Glutamatergic neuron (in vitro differentiated cells): ENCODE measurements around the gene FBXO11. TPM values are rescaled to one million over a fixed set of nuclear protein-coding genes. Genes with fewer than 3 reads are reported as not detected.
A peak's percentile ranks its signal among the peaks of the same experiment; 100 is the strongest.

Experiments used
- DNase-seq: peaks from one replicate; pipeline ENCODE4 v3.0.0; 2022
- H3K27ac Mint-ChIP-seq: one replicate; pipeline ENCODE4 v1.8.0; 2020; ENCODE audit warnings: mild to moderate bottlenecking, mixed read lengths, inconsistent platforms; ENCODE audit not compliant: unreplicated experiment
- H3K27me3 Mint-ChIP-seq: one replicate; pipeline ENCODE4 v1.8.0; 2020; ENCODE audit warnings: mild to moderate bottlenecking, moderate library complexity, mixed read lengths, inconsistent platforms; ENCODE audit not compliant: unreplicated experiment
- H3K36me3 Mint-ChIP-seq: one replicate; pipeline ENCODE4 v1.8.0; 2020; ENCODE audit warnings: mild to moderate bottlenecking, mixed read lengths, inconsistent platforms; ENCODE audit not compliant: unreplicated experiment
- H3K4me1 Mint-ChIP-seq: one replicate; pipeline ENCODE4 v1.8.0; 2020; ENCODE audit warnings: mild to moderate bottlenecking, low read depth, mixed read lengths, inconsistent platforms; ENCODE audit not compliant: unreplicated experiment
- H3K4me3 Mint-ChIP-seq: one replicate; pipeline ENCODE4 v1.8.0; 2020; ENCODE audit warnings: mild to moderate bottlenecking, mixed read lengths, inconsistent platforms; ENCODE audit not compliant: unreplicated experiment
- H3K9me3 Mint-ChIP-seq: one replicate; pipeline ENCODE4 v1.8.0; 2020; ENCODE audit warnings: mild to moderate bottlenecking, moderate library complexity, mixed read lengths, inconsistent platforms; ENCODE audit not compliant: unreplicated experiment
- total RNA-seq: library from RNA; stranded (reverse); fragmentation: NEBNext Ultra II Directional; extraction: Animal tissue kit (Norgen Biotek cat#: 25700); gene quantifications from one replicate; pipeline ENCODE4 v1.2.1, GENCODE V29; 2021; ENCODE audit not compliant: unreplicated experiment
- TF ChIP-seq, protein P1 (sequence below): fragments of 200-600 bp; sonication (generic); IDR thresholded peaks from one replicate; pipeline ENCODE4 v1.5.0; 2021; ENCODE audit not compliant: partially characterized antibody, unreplicated experiment

Gene FBXO11
- total RNA-seq, 1 donor from 2014 or later: 135 TPM

DNA sequence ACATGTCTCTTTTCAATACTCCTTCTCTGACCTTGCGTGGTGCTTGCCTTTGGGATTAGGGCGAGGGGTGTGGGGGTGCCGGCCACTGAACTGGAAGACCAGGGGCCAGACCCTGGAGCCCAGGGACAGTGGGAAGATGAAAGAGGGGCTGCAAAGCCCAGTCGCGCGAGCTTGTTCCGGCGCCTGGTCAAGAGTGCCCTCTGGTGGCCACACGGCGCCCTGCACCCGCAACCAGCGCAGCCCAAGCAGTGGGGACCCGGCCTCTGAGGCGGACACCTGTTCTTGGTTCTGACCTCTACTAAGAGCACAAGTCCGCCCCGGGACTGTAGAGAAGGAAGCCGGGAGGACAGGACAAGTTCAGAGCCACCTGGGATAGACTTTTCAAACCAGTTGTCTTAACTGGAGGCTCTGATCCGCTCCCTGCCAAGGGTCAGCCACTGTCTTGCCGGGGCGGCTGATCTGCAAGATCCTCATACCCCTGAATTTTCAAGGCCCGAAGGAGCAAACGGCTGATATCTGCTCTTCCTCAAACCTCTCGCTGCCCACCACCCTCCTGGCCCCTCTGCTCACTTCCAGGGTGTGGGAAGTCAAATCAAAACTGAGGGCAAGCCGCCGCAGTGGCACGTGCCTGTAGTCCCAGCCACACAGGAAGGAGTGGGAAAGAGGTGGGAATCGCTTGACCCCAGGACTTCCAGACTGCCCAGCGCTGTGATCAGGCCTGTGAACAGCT is 138.3 kb downstream of the FBXO11 start:
- TF ChIP-seq, protein P1, sequence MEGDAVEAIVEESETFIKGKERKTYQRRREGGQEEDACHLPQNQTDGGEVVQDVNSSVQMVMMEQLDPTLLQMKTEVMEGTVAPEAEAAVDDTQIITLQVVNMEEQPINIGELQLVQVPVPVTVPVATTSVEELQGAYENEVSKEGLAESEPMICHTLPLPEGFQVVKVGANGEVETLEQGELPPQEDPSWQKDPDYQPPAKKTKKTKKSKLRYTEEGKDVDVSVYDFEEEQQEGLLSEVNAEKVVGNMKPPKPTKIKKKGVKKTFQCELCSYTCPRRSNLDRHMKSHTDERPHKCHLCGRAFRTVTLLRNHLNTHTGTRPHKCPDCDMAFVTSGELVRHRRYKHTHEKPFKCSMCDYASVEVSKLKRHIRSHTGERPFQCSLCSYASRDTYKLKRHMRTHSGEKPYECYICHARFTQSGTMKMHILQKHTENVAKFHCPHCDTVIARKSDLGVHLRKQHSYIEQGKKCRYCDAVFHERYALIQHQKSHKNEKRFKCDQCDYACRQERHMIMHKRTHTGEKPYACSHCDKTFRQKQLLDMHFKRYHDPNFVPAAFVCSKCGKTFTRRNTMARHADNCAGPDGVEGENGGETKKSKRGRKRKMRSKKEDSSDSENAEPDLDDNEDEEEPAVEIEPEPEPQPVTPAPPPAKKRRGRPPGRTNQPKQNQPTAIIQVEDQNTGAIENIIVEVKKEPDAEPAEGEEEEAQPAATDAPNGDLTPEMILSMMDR: peak; percentile 99
- Mint-ChIP-seq H3K27me3 (peaks cover 2% of the 10 kb centered on the region), H3K27ac (no peak overlapping the region), H3K4me1 (no peaks in the 10 kb centered on the region), H3K4me3 (no peak overlapping the region), H3K9me3 (peaks cover 2% of the 10 kb centered on the region), H3K36me3 (peaks cover 3% of the 10 kb centered on the region)
- peak; percentile 88 for DNase-seq

DNA sequence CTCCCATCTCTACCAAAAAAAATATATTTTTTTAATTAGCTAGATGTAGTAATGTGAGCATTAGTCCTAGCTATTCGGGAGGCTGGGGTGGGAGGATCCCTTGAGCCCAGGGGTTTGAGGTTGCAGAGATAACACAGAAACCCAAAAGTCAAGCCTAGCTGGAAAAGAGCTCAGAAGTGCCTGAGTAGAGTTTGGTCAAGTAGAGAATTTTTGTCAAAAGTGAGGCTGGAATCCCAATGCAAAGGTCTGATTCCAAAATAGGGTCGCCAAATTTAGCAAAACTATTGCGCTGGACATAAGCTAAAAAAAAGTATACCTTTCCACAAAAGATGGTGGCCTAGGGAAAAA is 138.8 kb downstream of the FBXO11 start:
- peaks cover 2% of the 10 kb centered on the region for H3K9me3 Mint-ChIP-seq
- no peak overlapping the region for H3K4me3 Mint-ChIP-seq
- TF ChIP-seq, protein P1: no peak
- H3K4me1 Mint-ChIP-seq: no peaks in the 10 kb centered on the region
- no peak for DNase-seq
- H3K27me3 Mint-ChIP-seq: peaks cover 2% of the 10 kb centered on the region
- no peak overlapping the region for H3K27ac Mint-ChIP-seq
- H3K36me3 Mint-ChIP-seq: peaks cover 3% of the 10 kb centered on the region

- DNase-seq: no peak
- H3K27ac Mint-ChIP-seq: no peak overlapping the region
- TF ChIP-seq, protein P1: no peak
- peaks cover 4% of the 10 kb centered on the region for H3K36me3 Mint-ChIP-seq
- H3K27me3 Mint-ChIP-seq: no peaks in the 10 kb centered on the region
- H3K9me3 Mint-ChIP-seq: no peaks in the 10 kb centered on the region
- no peak overlapping the region for H3K4me3 Mint-ChIP-seq
- no peaks in the 10 kb centered on the region for H3K4me1 Mint-ChIP-seq
These were observed 154.4 kb downstream of the FBXO11 start for GRCh38 chr2:47751856-47752414.

DNA sequence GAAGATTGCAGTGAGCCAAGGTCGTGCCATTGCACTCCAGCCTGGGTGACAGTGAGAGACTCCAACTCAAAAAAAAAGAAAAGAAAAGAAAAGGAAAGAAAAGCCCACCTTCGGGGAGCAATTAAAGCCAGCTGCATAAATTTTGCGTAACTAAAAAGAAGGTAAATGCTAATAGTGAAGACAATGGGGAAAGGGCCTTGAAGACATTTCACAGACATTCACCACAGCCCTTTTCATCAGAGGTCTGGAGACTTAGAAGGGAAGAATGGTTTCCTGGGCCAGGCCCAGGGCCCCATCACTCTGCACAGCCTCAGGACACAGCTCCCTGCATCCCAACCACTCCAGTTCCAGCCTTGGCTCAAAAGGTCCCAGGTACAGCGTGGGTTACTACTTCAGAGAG is 158.4 kb downstream of the FBXO11 start:
- Mint-ChIP-seq H3K4me3 (no peak overlapping the region), H3K27ac (no peak overlapping the region), H3K4me1 (no peaks in the 10 kb centered on the region), H3K36me3 (peaks cover 6% of the 10 kb centered on the region), H3K27me3 (no peaks in the 10 kb centered on the region), H3K9me3 (no peaks in the 10 kb centered on the region)
- DNase-seq: no peak
- TF ChIP-seq, protein P1: no peak

DNA sequence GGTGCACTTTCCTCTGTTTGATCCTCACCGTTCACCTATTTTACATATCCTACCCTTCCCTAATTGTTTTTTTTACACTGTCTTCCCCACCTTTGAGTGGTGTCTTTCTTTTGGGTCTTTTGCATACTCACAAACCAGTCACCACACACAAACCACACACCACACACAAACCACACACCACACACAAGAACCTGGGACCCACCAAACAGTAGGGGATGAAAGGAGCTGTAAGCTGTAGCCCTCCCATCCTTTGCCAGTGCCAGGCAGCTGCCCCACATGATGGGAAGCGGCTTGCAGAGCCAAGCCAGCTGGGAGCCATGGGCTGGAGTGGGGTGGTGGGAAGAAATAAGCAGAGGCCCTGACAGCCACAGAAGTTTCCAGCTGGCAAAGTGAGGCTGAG is 162.2 kb downstream of the FBXO11 start:
- Mint-ChIP-seq H3K4me3 (no peak overlapping the region), H3K27me3 (no peaks in the 10 kb centered on the region), H3K27ac (no peak overlapping the region), H3K4me1 (no peaks in the 10 kb centered on the region), H3K36me3 (peaks cover 6% of the 10 kb centered on the region), H3K9me3 (no peaks in the 10 kb centered on the region)
- TF ChIP-seq, protein P1: no peak
- DNase-seq: no peak
